Measurements from ENCODE around the gene MAP3K10.

DNA sequence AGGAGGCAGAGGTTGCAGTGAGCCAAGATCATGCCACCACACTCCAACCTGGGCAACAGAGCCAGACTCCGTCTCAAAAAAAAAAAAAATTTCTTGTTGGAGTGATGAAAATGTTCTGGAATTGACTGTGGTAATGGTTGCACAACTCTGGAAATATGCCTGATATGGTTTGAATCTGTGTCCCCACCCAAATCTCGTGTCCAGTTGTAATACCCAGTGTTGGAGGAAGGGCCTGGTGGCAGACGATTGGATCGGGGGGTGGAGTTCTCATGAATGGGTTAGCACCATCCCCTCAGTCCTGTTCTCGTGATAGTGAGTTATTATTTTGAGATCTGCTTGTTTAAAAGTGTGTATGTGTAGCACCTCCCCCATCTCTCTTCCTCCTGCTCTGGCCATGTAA, 41.1 kb upstream of the MAP3K10 start:
- TF ChIP-seq, protein P1, sequence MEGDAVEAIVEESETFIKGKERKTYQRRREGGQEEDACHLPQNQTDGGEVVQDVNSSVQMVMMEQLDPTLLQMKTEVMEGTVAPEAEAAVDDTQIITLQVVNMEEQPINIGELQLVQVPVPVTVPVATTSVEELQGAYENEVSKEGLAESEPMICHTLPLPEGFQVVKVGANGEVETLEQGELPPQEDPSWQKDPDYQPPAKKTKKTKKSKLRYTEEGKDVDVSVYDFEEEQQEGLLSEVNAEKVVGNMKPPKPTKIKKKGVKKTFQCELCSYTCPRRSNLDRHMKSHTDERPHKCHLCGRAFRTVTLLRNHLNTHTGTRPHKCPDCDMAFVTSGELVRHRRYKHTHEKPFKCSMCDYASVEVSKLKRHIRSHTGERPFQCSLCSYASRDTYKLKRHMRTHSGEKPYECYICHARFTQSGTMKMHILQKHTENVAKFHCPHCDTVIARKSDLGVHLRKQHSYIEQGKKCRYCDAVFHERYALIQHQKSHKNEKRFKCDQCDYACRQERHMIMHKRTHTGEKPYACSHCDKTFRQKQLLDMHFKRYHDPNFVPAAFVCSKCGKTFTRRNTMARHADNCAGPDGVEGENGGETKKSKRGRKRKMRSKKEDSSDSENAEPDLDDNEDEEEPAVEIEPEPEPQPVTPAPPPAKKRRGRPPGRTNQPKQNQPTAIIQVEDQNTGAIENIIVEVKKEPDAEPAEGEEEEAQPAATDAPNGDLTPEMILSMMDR (IDR thresholded peaks at IDR 0.05; ENCODE audit: low read length): no peak
- TF ChIP-seq EZH2 (optimal IDR thresholded peaks at IDR 0.05; ENCODE audit: low read depth, low read length): no peak
- TF ChIP-seq EZH2phosphoT487 (IDR thresholded peaks at IDR 0.05; ENCODE audit: low read length): no peak

All from MM.1S (cell line).